Measurements from ENCODE around the gene COL6A1. TPM values are rescaled to one million over a fixed set of nuclear protein-coding genes. Genes with fewer than 3 reads are reported as not detected.
"Not testable (repeated sequence)": the region's sequence is repeated elsewhere in the genome, so short reads cannot be mapped to it uniquely, and the experiment has no call there.

COL6A1 gene
- total RNA-seq, 1 donor, result 5.7 TPM

GRCh38 chr21:45945066-45945867 lies 36.3 kb upstream of the COL6A1 start:
- DNase-seq (ENCODE audit: low read depth in 2 of 3, low spot score in 2 of 3), result no peak

DNA sequence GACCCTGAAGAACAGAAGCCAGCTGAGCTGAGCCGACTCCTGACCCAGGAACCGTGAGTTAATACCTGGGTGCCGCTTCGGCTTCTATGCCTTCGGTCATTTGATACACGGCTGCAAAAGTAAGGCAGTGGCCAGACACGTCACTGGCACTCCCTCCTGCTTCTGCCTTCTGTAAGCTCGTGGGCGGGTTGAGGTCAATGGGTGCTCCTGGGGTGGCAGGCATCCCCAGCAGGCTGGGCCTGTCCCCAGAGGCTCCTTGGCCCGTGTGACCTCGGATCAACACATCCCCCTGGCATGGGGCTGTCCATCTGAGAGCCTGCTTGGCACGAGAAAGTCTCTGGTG lies 35.7 kb upstream of the COL6A1 start:
- DNase-seq (ENCODE audit: low read depth in 2 of 3, low spot score in 2 of 3), result no peak

DNA sequence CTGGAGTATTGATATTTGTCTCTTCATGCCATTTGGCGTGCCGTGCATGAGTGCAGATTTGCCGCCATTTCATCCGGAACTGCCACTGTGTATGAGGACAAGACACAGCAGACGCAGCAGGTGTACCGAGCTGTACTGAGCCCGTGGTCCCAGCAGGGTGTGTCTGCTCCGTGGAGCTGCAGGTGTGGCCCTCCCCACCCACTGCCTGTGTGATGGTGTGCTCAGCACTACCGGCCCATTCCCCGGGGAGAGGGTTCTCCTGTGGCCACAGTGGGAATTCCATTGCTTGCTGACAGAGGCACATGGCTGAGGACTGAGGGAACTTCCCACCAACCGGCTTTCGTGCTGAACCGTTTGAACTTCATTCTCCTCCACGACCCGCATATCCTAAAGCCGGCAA lies 34.3 kb upstream of the COL6A1 start:
- no peak for DNase-seq (ENCODE audit: low read depth in 2 of 3, low spot score in 2 of 3)

GRCh38 chr21:45947716-45948255 lies 33.8 kb upstream of the COL6A1 start:
- no peak for DNase-seq (ENCODE audit: low read depth in 2 of 3, low spot score in 2 of 3)

GRCh38 chr21:45948576-45949141 lies 32.9 kb upstream of the COL6A1 start:
- no peak for DNase-seq (ENCODE audit: low read depth in 2 of 3, low spot score in 2 of 3)

- no peak for DNase-seq (ENCODE audit: low read depth in 2 of 3, low spot score in 2 of 3)
These were observed 31.4 kb upstream of the COL6A1 start for GRCh38 chr21:45949928-45950739.

DNA sequence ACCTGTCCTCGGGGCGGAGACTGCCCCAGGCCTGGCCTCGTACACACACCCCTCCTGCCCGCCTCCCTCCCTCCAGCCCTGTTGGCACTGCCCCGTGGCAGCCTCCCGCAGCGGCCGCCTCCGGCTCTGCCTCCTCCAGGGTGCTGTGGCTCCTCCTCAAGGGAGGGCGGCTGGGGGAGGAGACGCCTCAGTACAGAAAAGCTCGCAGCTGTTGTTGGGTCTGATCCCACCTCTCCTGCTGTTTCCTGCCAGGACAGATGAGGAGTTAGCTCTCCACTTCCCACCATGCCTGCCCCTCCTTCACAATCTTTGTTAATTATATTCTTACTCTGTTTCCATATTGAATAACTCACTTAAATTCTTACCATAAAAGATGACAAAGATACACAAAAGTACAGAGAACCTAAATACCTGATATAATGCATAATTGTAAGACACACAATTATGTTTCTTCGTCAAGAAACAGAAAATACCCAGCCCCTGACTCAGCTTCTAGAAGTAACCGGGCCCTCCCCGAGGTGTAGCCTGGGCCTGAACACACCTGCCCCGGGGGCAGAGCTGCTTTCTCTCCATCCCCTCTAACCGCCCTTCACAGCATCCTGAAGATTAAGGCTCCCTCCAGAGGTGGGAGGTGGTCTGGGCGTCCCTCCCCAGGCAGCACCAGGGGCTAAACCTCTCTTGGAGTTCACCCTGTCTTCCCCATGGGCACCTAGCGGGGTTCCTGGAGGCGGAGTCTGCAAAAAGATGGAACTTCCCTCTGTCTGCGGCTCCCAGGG lies 30.6 kb upstream of the COL6A1 start:
- DNase-seq (ENCODE audit: low read depth in 2 of 3, low spot score in 2 of 3), result no peak

- DNase-seq (ENCODE audit: low read depth in 2 of 3, low spot score in 2 of 3), result no peak
These were observed 29.9 kb upstream of the COL6A1 start for GRCh38 chr21:45951676-45952075.

- DNase-seq (ENCODE audit: low read depth in 2 of 3, low spot score in 2 of 3), result not testable (repeated sequence)
These were observed 29.0 kb upstream of the COL6A1 start for GRCh38 chr21:45952527-45952926.

GRCh38 chr21:45952974-45953373 lies 28.6 kb upstream of the COL6A1 start:
- no peak for DNase-seq (ENCODE audit: low read depth in 2 of 3, low spot score in 2 of 3)

DNA sequence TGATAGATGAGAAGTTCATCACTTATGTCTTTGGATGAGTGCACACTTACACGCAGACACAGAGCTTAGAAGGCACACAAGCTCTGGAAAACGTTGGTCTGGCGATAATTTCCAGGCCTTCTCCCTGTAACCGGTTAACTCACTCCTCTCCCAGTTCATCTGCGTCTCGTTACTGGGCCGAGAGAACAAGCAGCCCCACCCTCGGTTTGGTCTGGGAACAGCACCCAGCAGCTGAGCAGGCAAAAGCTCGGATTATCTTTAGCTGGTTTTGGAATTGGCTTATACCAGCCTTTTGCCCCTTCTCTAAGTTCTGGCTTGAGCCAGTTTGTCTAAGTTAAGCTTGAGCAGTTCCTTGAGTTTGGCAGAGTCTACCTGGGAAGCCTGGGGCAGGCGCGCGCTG lies 27.3 kb upstream of the COL6A1 start:
- no peak for DNase-seq (ENCODE audit: low read depth in 2 of 3, low spot score in 2 of 3)

DNA sequence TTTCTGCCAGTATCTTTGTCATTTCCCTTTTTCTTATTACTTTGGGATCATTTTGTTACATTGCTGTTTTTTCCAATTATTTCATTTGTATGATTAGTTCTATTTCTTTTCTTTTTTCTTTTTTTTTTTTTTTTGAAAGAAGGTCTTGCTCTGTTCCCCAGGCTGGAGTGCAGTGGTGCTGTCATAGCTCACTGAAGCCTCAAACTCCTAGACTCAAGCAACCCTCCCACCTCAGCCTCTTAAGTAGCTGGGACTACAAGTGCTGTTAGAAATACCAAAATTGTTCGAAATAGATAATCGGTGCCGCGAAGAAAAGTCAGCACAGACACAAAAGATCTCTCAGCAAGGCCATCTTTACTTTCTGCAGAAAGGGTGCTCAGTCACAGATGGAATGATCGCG lies 26.6 kb upstream of the COL6A1 start:
- DNase-seq (ENCODE audit: low read depth in 2 of 3, low spot score in 2 of 3), result no peak

DNA sequence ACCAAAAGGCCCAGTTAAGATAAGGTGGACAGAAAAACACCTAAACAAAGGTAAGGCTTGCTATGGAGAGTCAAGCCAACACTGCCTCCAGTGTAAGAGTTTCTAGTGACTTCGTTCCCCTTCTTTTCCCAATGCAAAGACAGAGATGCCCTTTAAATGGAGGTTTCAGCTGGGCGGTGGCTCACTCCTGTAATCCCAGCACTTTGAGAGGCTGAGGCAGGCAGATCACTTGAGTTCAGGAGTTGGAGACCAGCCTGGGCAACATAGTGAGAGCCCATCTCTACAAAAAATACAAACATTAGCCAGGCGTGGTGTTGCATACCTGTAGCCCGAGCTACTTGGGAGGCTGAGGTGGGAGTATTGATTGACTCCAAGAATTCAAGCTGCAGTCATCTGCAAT lies 24.0 kb upstream of the COL6A1 start:
- DNase-seq (ENCODE audit: low read depth in 2 of 3, low spot score in 2 of 3), result no peak

DNA sequence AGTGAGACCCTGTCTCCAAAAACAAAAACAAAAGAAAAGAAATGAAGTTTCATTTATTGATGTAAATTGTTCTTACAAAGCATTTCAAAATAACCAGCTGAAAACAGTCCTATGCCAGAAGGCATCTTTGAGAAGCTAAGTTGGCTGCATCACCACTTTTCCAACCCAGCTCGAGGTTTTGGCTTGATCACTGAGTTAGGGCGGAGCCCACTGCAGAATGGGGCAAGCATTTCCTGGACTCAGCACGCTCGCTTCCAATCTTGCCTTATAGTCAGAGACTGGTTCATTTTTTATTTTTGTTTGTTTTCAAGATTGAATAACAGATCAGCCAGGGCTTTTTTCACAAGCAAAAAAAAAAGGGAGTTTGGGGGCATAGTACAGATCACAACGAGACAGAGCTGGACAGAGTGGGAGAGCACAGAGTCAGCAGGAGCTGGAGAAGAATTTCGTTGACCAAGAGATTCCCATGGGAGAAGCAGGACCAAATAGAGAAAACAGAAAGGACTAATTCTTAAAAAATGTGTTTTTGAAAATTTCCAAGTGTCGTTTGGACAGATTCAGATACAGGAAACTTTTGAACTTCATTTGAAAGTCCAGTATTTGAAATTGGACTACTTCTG lies 23.5 kb upstream of the COL6A1 start:
- no peak for DNase-seq (ENCODE audit: low read depth in 2 of 3, low spot score in 2 of 3)

DNA sequence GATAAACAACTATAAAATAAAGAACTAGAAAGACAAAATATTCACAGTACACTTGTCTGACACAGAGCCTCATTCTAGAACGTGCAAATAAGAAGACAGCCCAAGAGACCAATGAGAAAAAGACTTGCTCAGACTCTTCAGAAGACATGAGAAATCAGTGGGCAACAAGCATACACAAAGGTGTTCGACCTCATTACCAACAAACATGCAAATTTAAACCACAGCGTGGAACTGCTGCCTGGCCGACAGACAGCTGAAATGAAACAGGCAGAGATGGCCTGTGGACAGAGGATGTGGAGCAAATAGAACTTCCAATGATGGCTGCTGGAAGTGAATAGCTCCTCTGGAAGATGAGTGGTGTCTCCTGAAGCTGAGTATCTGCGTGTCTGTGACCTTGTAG lies 22.4 kb upstream of the COL6A1 start:
- no peak for DNase-seq (ENCODE audit: low read depth in 2 of 3, low spot score in 2 of 3)

DNA sequence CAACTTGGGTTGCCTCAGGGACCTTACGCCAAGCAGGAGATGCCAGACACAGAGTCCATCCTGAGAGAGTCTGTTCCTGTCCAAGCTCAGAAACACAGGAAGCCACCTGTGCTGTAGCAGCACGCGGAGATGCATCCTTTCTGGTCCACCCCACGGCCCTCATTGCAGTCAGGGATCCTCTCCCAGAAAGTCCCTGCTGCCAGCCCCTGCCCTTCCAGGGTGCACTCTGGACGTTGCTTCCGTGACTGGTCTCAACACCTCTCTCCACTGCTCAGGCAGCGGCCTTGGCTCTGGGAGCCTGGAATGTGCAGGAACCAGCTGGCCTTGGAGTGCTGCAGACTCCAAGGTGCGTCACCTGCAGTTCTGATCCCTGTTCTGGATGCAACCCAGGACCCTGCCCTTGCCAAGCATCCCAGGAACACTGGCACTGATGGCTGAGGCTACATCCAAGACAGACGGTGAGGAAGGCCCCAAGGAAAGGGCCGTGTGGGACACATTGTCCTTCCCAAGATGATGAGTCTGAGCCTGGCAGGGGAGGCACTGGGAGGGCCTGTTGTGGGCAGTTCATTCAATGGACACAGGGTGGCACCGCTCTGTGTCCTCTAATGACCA lies 21.7 kb upstream of the COL6A1 start:
- no peak for DNase-seq (ENCODE audit: low read depth in 2 of 3, low spot score in 2 of 3)

DNA sequence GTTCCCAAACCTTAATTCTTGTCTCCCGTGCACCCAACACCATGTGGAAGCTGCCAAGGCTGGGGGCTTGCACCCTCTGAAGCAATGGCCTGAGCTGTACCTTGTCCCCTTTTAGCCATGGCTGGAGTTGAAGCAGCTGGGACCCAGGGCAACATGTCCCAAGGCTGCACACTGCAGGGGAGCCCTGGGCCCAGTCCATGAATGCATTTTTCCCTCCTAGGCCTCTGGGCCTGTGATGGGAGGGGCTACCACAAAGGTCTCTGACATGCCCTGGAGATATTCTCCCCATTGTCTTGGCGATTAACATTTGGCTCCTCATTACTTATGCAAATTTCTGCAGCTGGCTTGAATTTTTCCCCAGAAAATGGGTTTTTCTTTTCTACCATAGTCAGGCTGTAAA lies 20.2 kb upstream of the COL6A1 start:
- not testable (repeated sequence) for DNase-seq (ENCODE audit: low read depth in 2 of 3, low spot score in 2 of 3)

GRCh38 chr21:45962531-45963231 lies 18.9 kb upstream of the COL6A1 start:
- DNase-seq (ENCODE audit: low read depth in 2 of 3, low spot score in 2 of 3), result no peak

- DNase-seq (ENCODE audit: low read depth in 2 of 3, low spot score in 2 of 3), result no peak
These were observed 18.4 kb upstream of the COL6A1 start for GRCh38 chr21:45963232-45963570.
